Breast epithelium (tissue), 4 donors: Measurements from ENCODE around the gene CBX2. TPM values are rescaled to one million over a fixed set of nuclear protein-coding genes. Genes with fewer than 3 reads are reported as not detected.

Experiments
- DNase-seq, 2 donors: peaks; one replicate each; pipeline ENCODE4 v3.0.0-alpha.2; 2019; ENCODE audit warnings: low spot score in 2 of 2
- H3K27ac ChIP-seq, 2 donors: fragments of 200-600 bp; sonication (generic) in 1 of 2; one replicate each; pipeline ENCODE4 v1.5.1; 2016 to 2019; ENCODE audit warnings: mild to moderate bottlenecking in 1 of 2
- H3K27me3 ChIP-seq, 2 donors: fragments of 200-600 bp; sonication (generic) in 1 of 2; one replicate each; pipeline versions ENCODE4 v1.5.1 to v1.6.0; 2017 to 2019; ENCODE audit warnings: control low read depth in 1 of 2, mild to moderate bottlenecking in 1 of 2
- H3K36me3 ChIP-seq: fragments of 200-600 bp; one replicate; pipeline ENCODE4 v1.5.1; 2019
- H3K4me1 ChIP-seq, 2 donors: fragments of 200-600 bp; sonication (generic); one replicate each; pipeline ENCODE4 v1.5.1; 2016 to 2019; ENCODE audit warnings: control low read depth in 1 of 2
- H3K4me3 ChIP-seq, 3 donors: fragments of 200-600 bp; sonication (generic); 1 replicate in 2 of 3; 2 replicates in 1 of 3; pipeline ENCODE4 v1.5.1; 2016 to 2019; ENCODE audit warnings: mild to moderate bottlenecking in 3 of 3, moderate library complexity in 2 of 3
- H3K9me3 ChIP-seq, 2 donors: fragments of 200-600 bp; sonication (generic) in 1 of 2; one replicate each; pipeline ENCODE4 v1.5.1; 2016 to 2019; ENCODE audit warnings: control low read depth in 1 of 2
- CTCF ChIP-seq, 3 donors: fragments of 450-650 bp; IDR thresholded peaks; one replicate each; pipeline ENCODE4 v1.5.1; 2016 to 2017; ENCODE audit warnings: antibody characterized with exemption in 3 of 3, mild to moderate bottlenecking in 3 of 3, moderate library complexity in 3 of 3
- POLR2A ChIP-seq: fragments of 450-650 bp; IDR thresholded peaks from one replicate; pipeline ENCODE4 v1.6.1; 2016; ENCODE audit warnings: antibody characterized with exemption, mild to moderate bottlenecking, moderate library complexity
- POLR2AphosphoS5 ChIP-seq, 3 donors: sonication (generic); formaldehyde crosslinking; IDR thresholded peaks; one replicate each; pipeline ENCODE4 v1.6.1; 2017; ENCODE audit warnings: antibody characterized with exemption in 3 of 3
- intact Hi-C: fragments of 100-400 bp; cut with DNase I; formaldehyde crosslinking; loops from one replicate; pipeline ENCODE4 v1.15.1; 2023; ENCODE audit warnings: low total_unique reads
- total RNA-seq, 3 donors: library from RNA; depleted of rRNA; stranded (reverse); fragments of >200 nt; gene quantifications; one replicate each; pipeline ENCODE4 v1.1.0, GENCODE V29; 2016

The CBX2 gene
- total RNA-seq, 3 donors from 2014 or later: 1.2 to 2.2 (median 2.0) TPM

- DNase-seq: no peak
- H3K4me3 ChIP-seq: no peak overlapping the region
- no peak for TF ChIP-seq POLR2AphosphoS5 (IDR thresholded peaks at IDR 0.05)
- no peak for TF ChIP-seq CTCF (IDR thresholded peaks at IDR 0.05)
- TF ChIP-seq POLR2A: no peak
- no peak overlapping the region for H3K27ac ChIP-seq
- no peaks in the 10 kb centered on the region for H3K9me3 ChIP-seq
- no peaks in the 10 kb centered on the region for H3K36me3 ChIP-seq
- no peaks in the 10 kb centered on the region for H3K4me1 ChIP-seq
- intact Hi-C loops: no loop called here
- H3K27me3 ChIP-seq: peaks cover 0 to 28% of the 10 kb centered on the region in 2 donors
These were observed 22.4 kb upstream of the CBX2 start for GRCh38 chr17:79755591-79755990.

GRCh38 chr17:79757140-79757745, 20.7 kb upstream of the CBX2 start:
- no peak for DNase-seq
- H3K4me3 ChIP-seq: no peak overlapping the region
- no peaks in the 10 kb centered on the region for H3K4me1 ChIP-seq
- TF ChIP-seq CTCF (IDR thresholded peaks at IDR 0.05) (no peak), POLR2A (no peak), POLR2AphosphoS5 (IDR thresholded peaks at IDR 0.05) (no peak)
- H3K27me3 ChIP-seq: peaks cover 0 to 14% of the 10 kb centered on the region in 2 donors
- intact Hi-C loops: no loop called here
- H3K27ac ChIP-seq: no peak overlapping the region
- no peaks in the 10 kb centered on the region for H3K9me3 ChIP-seq
- no peaks in the 10 kb centered on the region for H3K36me3 ChIP-seq

DNA sequence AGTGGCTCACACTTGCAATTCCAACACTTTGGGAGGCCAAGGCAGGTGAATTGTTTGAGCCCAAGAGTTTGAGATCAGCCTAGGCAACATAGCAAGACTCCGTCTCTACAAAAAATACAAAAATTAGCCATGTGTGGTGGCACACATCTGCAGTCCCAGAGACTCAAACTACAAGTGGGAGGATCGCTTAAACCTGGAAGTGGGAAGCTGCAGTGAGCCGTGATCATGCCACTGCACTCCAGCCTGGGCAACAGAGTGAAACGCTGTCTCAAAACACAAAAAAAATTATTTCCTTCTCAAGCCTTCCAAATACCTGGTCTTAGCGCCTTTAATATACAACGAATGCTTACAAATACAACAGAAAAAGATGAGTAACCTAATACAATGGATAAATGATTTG, 19.7 kb upstream of the CBX2 start:
- no peaks in the 10 kb centered on the region for H3K36me3 ChIP-seq
- no peak overlapping the region for H3K4me3 ChIP-seq
- TF ChIP-seq POLR2A: no peak
- no peak for TF ChIP-seq CTCF (IDR thresholded peaks at IDR 0.05)
- TF ChIP-seq POLR2AphosphoS5 (IDR thresholded peaks at IDR 0.05): no peak
- no peak for DNase-seq
- intact Hi-C loops: no loop called here
- H3K4me1 ChIP-seq: no peaks in the 10 kb centered on the region
- H3K9me3 ChIP-seq: no peaks in the 10 kb centered on the region
- peaks cover 0 to 13% of the 10 kb centered on the region in 2 donors for H3K27me3 ChIP-seq
- no peak overlapping the region for H3K27ac ChIP-seq

- Histone ChIP-seq H3K9me3 (no peaks in the 10 kb centered on the region), H3K4me1 (no peaks in the 10 kb centered on the region), H3K36me3 (no peaks in the 10 kb centered on the region), H3K27ac (no peak overlapping the region), H3K27me3 (peaks cover 0 to 4% of the 10 kb centered on the region in 2 donors), H3K4me3 (no peak overlapping the region)
- intact Hi-C loops: no loop called here
- DNase-seq: no peak
- TF ChIP-seq POLR2AphosphoS5 (IDR thresholded peaks at IDR 0.05) (no peak), POLR2A (no peak), CTCF (IDR thresholded peaks at IDR 0.05) (no peak)
These were observed 17.6 kb upstream of the CBX2 start for GRCh38 chr17:79760197-79760906.

DNA sequence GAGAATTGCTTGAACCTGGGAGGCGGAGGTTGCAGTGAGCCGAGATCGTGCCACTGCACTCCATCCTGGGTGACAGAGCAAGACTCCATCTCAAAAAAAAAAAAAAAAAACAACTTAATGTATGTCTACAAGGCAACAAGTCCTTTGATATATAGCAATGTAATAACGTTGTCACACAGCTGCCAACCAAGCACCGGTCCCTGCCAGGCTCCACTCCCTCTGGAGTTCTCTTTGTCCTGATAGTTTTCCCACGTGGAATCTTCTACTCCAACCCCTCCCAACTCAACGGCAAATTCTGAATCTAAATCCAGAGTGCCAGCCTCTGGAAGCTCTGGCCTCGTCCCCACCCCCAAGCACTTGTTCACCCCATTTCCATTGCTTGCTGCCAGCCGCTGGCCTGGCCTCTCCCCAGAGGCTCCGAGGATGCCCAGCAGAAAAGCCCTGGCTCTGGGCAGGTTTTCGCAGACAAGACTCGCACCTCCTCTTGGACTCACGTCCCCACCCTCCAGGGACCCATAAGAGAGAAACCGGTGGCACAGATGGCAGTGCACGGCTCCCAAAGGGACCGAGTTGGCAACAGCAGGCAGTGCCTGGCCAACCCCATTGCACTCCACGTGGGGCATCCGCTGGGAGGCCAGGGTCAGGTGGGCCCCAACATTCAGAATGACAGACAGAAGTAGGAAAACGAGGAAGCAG, 15.9 kb upstream of the CBX2 start:
- intact Hi-C loops: no loop called here
- no peak for DNase-seq
- Histone ChIP-seq H3K27ac (no peak overlapping the region), H3K4me1 (no peaks in the 10 kb centered on the region), H3K36me3 (no peaks in the 10 kb centered on the region), H3K27me3 (no peaks in the 10 kb centered on the region), H3K9me3 (no peaks in the 10 kb centered on the region), H3K4me3 (no peak overlapping the region)
- TF ChIP-seq POLR2A (no peak), POLR2AphosphoS5 (IDR thresholded peaks at IDR 0.05) (no peak), CTCF (IDR thresholded peaks at IDR 0.05) (no peak)
